GM18867 (cell line): Measurements from ENCODE around the gene XYLT1.

Experiments
- ATAC-seq: cut with Tn5 transposase; IDR thresholded peaks from one replicate; pipeline ENCODE4 v1.9.1; 2021; ENCODE audit warnings: mild to moderate bottlenecking, moderate library complexity; ENCODE audit not compliant: unreplicated experiment

Gene XYLT1

GRCh38 chr16:17377360-17378324, 93.1 kb downstream of the XYLT1 start:
- no peak for ATAC-seq

- no peak for ATAC-seq
These were observed 95.1 kb downstream of the XYLT1 start for GRCh38 chr16:17375461-17376304.

- no peak for ATAC-seq
These were observed 96.0 kb downstream of the XYLT1 start for GRCh38 chr16:17374668-17375255.

GRCh38 chr16:17373533-17373932, 97.2 kb downstream of the XYLT1 start:
- no peak for ATAC-seq

GRCh38 chr16:17372386-17372785, 98.4 kb downstream of the XYLT1 start:
- no peak for ATAC-seq

GRCh38 chr16:17371299-17371698, 99.5 kb downstream of the XYLT1 start:
- no peak for ATAC-seq

- ATAC-seq = no peak
These were observed 100.0 kb downstream of the XYLT1 start for GRCh38 chr16:17370731-17371285.

- no peak for ATAC-seq
These were observed 100.5 kb downstream of the XYLT1 start for GRCh38 chr16:17370223-17370707.

GRCh38 chr16:17369421-17370222, 101.1 kb downstream of the XYLT1 start:
- peak; percentile 75 for ATAC-seq

GRCh38 chr16:17368951-17369350, 101.8 kb downstream of the XYLT1 start:
- no peak for ATAC-seq

GRCh38 chr16:17368446-17368845, 102.3 kb downstream of the XYLT1 start:
- ATAC-seq = no peak

GRCh38 chr16:17367923-17368322, 102.8 kb downstream of the XYLT1 start:
- ATAC-seq = no peak

GRCh38 chr16:17367036-17367435, 103.7 kb downstream of the XYLT1 start:
- ATAC-seq = no peak

- ATAC-seq = no peak
These were observed 104.3 kb downstream of the XYLT1 start for GRCh38 chr16:17366299-17366961.

- ATAC-seq = no peak
These were observed 105.0 kb downstream of the XYLT1 start for GRCh38 chr16:17365591-17366298.

- ATAC-seq = no peak
These were observed 105.6 kb downstream of the XYLT1 start for GRCh38 chr16:17365211-17365541.

- no peak for ATAC-seq
These were observed 106.2 kb downstream of the XYLT1 start for GRCh38 chr16:17364319-17365210.

GRCh38 chr16:17362946-17363345, 107.8 kb downstream of the XYLT1 start:
- no peak for ATAC-seq
